K562 (cell line): ENCODE measurements around the gene FBXO46. TPM values are rescaled to one million over a fixed set of nuclear protein-coding genes. Genes with fewer than 3 reads are reported as not detected.
A peak's percentile ranks its signal among the peaks of the same experiment; 100 is the strongest.

Experiments
- ARID4B ChIP-seq: sonication (generic); formaldehyde crosslinking; IDR thresholded peaks from 2 replicates; pipeline ENCODE4 v1.8.0; 2022; ENCODE audit warnings: mild to moderate bottlenecking, missing genetic modification reagents
- ARNT ChIP-seq, 2 experiments: fragments of 450-650 bp; IDR thresholded peaks; 2 replicates each; pipeline ENCODE4 v1.6.1; 2016; ENCODE audit warnings: mild to moderate bottlenecking in 1 of 2
- CBFA2T2 ChIP-seq: fragments of 450-650 bp; conservative IDR thresholded peaks from 2 replicates; pipeline ENCODE4 v1.6.1; 2017; ENCODE audit warnings: mild to moderate bottlenecking
- FIP1L1 ChIP-seq: fragments of 200-400 bp; formaldehyde crosslinking; IDR thresholded peaks from 2 replicates; pipeline ENCODE4 v1.6.1; 2018; ENCODE audit warnings: mild to moderate bottlenecking, low read depth, low read length; ENCODE audit not compliant: poor library complexity, severe bottlenecking
- GABPA ChIP-seq: fragments of 200-800 bp; sonication (Bioruptor generic); conservative IDR thresholded peaks from 2 replicates; pipeline ENCODE4 v1.6.1; 2016; ENCODE audit warnings: low read depth, missing genetic modification characterization, missing compliant biosample characterization
- KLF6 ChIP-seq: fragments of 250-450 bp; sonication (Bioruptor Pico); IDR thresholded peaks from 2 replicates; pipeline ENCODE4 v1.4.0; 2020; ENCODE audit warnings: mild to moderate bottlenecking, moderate library complexity, borderline replicate concordance
- MAZ ChIP-seq, 2 experiments: fragments of 450-650 bp in 1 of 2; sonication (generic) in 1 of 2; formaldehyde crosslinking; IDR thresholded peaks in 1 of 2; conservative IDR thresholded peaks in 1 of 2; 2 replicates each; pipeline versions ENCODE4 v1.4.0 to v1.5.0; 2020; ENCODE audit warnings: mild to moderate bottlenecking in 1 of 2, missing genetic modification reagents in 1 of 2
- MCM3 ChIP-seq: fragments of 450-650 bp; IDR thresholded peaks from 2 replicates; pipeline ENCODE4 v1.6.1; 2016
- PYGO2 ChIP-seq: fragments of 450-650 bp; IDR thresholded peaks from 2 replicates; pipeline ENCODE4 v1.6.1; 2016; ENCODE audit warnings: mild to moderate bottlenecking, missing genetic modification characterization, moderate library complexity, missing compliant biosample characterization
- RUNX1 ChIP-seq: sonication (generic); IDR thresholded peaks from 2 replicates; pipeline ENCODE4 v1.6.1; 2016; ENCODE audit warnings: antibody characterized with exemption, low read depth
- SAP30 ChIP-seq: fragments of 200-600 bp; sonication (generic); IDR thresholded peaks from 2 replicates; pipeline ENCODE4 v1.6.1; 2012; ENCODE audit warnings: borderline replicate concordance, low read depth, mild to moderate bottlenecking, moderate library complexity, low read length, control low read depth, inconsistent platforms; ENCODE audit not compliant: insufficient read depth, poor library complexity, severe bottlenecking
- SUPT5H ChIP-seq: fragments of 450-650 bp; IDR thresholded peaks from 2 replicates; pipeline ENCODE4 v1.6.1; 2016
- TCF7 ChIP-seq: sonication (generic); IDR thresholded peaks from 2 replicates; pipeline ENCODE4 v1.6.1; 2016; ENCODE audit warnings: antibody characterized with exemption, borderline replicate concordance
- TFAM ChIP-seq: fragments of 250-450 bp; sonication (Bioruptor Pico); conservative IDR thresholded peaks from 2 replicates; pipeline ENCODE4 v1.5.0; 2021; ENCODE audit warnings: mild to moderate bottlenecking, moderate library complexity
- ZBTB8A ChIP-seq: fragments of 450-650 bp; IDR thresholded peaks from 2 replicates; pipeline ENCODE4 v1.6.1; 2018; ENCODE audit warnings: mild to moderate bottlenecking, moderate library complexity; ENCODE audit not compliant: partially characterized antibody
- ZNF76 ChIP-seq: fragments of 250-450 bp; sonication (Bioruptor Pico); IDR thresholded peaks from 2 replicates; pipeline ENCODE4 v1.4.0; 2020; ENCODE audit warnings: mild to moderate bottlenecking, moderate library complexity, borderline replicate concordance
- polyA plus RNA-seq, 8 experiments: library from polyadenylated mRNA; depleted of rRNA in 4 of 8; stranded (reverse) in 5 of 8; unstranded in 3 of 8; fragments of >200 nt; fragmentation: Nextera tagmentation in 2 of 8; fragmentation: Illumina TruSeq in 1 of 8; extraction: Ambion mirVana in 2 of 8; extraction: Trizol in 1 of 8; gene quantifications; 2 replicates each; pipeline versions ENCODE4 v1.2.1 to v1.2.3, GENCODE V29; 2011 to 2014; ENCODE audit warnings: inconsistent platforms in 1 of 8, missing spikeins in 1 of 8
- total RNA-seq, 7 experiments: library from RNA; depleted of rRNA in 6 of 7; stranded (reverse); fragments of >200 nt in 6 of 7; fragmentation: Illumina TruSeq in 2 of 7; extraction: Trizol in 2 of 7; gene quantifications; 2 replicates each; pipeline versions ENCODE4 v1.2.1 to v1.2.3, GENCODE V29; 2011 to 2021; ENCODE audit warnings: low replicate concordance in 1 of 7
- TF ChIP-seq, protein P1 (sequence below): fragments of 250-450 bp; sonication (Bioruptor Pico); IDR thresholded peaks from 2 replicates; pipeline ENCODE4 v1.4.0; 2020; ENCODE audit warnings: mild to moderate bottlenecking, moderate library complexity

Gene FBXO46
- total and polyA plus RNA-seq, 9 of the 15 experiments (the other 6 are each of a cell fraction or from before 2014, with no cell fraction given) = 1.5 to 36.1 (median 7.3) TPM

- TF ChIP-seq PYGO2 (tag) = no peak
- TF ChIP-seq RUNX1 = no peak
- TF ChIP-seq SAP30 = peak; percentile 64
- no peak for TF ChIP-seq TFAM (CRISPR knock-in tag)
- TF ChIP-seq ZNF76 (CRISPR knock-in tag) = no peak
- no peak for TF ChIP-seq FIP1L1
- peak; percentile 78 to 85 for TF ChIP-seq MAZ (CRISPR knock-in tag; conservative IDR thresholded peaks at IDR 0.05 in 1 of 2, IDR thresholded peaks at IDR 0.05 in 1 of 2)
- TF ChIP-seq ARNT (IDR thresholded peaks at IDR 0.05) = no peak
- TF ChIP-seq KLF6 (CRISPR knock-in tag) = no peak
- TF ChIP-seq CBFA2T2 = no peak
- TF ChIP-seq MCM3 = no peak
- TF ChIP-seq GABPA = peak; percentile 90
- TF ChIP-seq SUPT5H = peak; percentile 94
- no peak for TF ChIP-seq ZBTB8A
- TF ChIP-seq, protein P1, sequence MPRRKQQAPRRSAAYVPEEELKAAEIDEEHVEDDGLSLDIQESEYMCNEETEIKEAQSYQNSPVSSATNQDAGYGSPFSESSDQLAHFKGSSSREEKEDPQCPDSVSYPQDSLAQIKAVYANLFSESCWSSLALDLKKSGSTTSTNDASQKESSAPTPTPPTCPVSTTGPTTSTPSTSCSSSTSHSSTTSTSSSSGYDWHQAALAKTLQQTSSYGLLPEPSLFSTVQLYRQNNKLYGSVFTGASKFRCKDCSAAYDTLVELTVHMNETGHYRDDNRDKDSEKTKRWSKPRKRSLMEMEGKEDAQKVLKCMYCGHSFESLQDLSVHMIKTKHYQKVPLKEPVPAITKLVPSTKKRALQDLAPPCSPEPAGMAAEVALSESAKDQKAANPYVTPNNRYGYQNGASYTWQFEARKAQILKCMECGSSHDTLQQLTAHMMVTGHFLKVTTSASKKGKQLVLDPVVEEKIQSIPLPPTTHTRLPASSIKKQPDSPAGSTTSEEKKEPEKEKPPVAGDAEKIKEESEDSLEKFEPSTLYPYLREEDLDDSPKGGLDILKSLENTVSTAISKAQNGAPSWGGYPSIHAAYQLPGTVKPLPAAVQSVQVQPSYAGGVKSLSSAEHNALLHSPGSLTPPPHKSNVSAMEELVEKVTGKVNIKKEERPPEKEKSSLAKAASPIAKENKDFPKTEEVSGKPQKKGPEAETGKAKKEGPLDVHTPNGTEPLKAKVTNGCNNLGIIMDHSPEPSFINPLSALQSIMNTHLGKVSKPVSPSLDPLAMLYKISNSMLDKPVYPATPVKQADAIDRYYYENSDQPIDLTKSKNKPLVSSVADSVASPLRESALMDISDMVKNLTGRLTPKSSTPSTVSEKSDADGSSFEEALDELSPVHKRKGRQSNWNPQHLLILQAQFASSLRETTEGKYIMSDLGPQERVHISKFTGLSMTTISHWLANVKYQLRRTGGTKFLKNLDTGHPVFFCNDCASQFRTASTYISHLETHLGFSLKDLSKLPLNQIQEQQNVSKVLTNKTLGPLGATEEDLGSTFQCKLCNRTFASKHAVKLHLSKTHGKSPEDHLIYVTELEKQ (CRISPR knock-in tag) = no peak
- TF ChIP-seq ARID4B (CRISPR knock-in tag) = peak; percentile 69; the same call in 1 of the 2 replicates
- TF ChIP-seq TCF7 = no peak
These were observed at the start of gene FBXO46 (continued) for GRCh38 chr19:45730368-45731288.
